ENCODE data around the gene TRPM1. TPM values are rescaled to one million over a fixed set of nuclear protein-coding genes. Genes with fewer than 3 reads are reported as not detected.

The TRPM1 gene
- not detected in 2 replicates for total RNA-seq

- intact Hi-C loops (cut with micrococcal nuclease) = no loop called here
These were observed at the start of gene TRPM1 for GRCh38 chr15:31101262-31102038. Gene TRPM1 (minus strand): TSS chr15:31101725. CDS start chr15:31081355, 20,370 bp downstream.

GRCh38 chr15:31150732-31151231 lies 49.3 kb upstream of the TRPM1 start:
- intact Hi-C loops (cut with micrococcal nuclease) = no loop called here

GRCh38 chr15:31149987-31150386 lies 48.5 kb upstream of the TRPM1 start:
- intact Hi-C loops (cut with micrococcal nuclease) = no loop called here

GRCh38 chr15:31149088-31149505 lies 47.6 kb upstream of the TRPM1 start:
- intact Hi-C loops (cut with micrococcal nuclease) = no loop called here

DNA sequence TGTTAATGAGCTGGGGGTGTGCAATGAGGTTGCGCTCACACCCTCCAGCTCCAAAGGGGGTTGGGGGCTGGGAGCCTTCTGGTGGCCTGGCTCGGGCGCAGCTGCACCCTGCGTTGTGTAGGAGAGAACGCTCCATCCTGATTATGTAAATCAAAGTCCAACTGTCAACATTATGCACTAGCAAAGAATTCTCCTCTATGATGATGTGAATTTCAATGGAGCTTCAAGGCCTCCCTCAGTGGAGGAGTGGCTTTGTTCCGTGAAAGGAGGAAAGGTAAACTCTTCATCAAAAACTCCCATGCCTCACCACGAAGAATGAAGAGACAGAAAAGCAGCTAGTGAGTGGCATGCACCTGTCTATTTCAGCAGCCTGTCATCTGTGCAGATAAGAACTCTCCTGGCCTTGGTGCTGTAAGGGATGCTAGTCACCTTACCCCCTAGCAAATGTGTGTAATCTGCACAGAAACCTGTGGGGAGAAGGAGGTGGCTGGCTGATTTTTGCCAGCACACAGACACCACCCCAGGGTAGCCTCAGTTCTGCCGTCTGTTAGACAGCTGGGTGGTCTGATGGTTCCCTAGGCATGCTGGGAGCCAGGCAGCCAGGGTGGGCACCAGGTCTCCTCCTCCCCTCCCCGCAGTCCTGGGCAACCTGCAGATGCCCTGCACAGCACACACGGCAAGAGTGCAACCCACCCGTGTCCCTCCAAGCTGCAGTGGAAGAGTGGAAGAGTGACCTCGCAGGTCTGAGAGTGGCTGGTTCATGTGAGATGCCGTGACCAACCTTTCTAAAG lies 47.0 kb upstream of the TRPM1 start:
- intact Hi-C loops (cut with micrococcal nuclease) = no loop called here

- intact Hi-C loops (cut with micrococcal nuclease) = no loop called here
These were observed 46.4 kb upstream of the TRPM1 start for GRCh38 chr15:31147944-31148296.

GRCh38 chr15:31147456-31147855 lies 45.9 kb upstream of the TRPM1 start:
- intact Hi-C loops (cut with micrococcal nuclease) = no loop called here

- intact Hi-C loops (cut with micrococcal nuclease) = no loop called here
These were observed 43.9 kb upstream of the TRPM1 start for GRCh38 chr15:31145271-31145911.

- intact Hi-C loops (cut with micrococcal nuclease) = no loop called here
These were observed 40.3 kb upstream of the TRPM1 start for GRCh38 chr15:31141792-31142191.

DNA sequence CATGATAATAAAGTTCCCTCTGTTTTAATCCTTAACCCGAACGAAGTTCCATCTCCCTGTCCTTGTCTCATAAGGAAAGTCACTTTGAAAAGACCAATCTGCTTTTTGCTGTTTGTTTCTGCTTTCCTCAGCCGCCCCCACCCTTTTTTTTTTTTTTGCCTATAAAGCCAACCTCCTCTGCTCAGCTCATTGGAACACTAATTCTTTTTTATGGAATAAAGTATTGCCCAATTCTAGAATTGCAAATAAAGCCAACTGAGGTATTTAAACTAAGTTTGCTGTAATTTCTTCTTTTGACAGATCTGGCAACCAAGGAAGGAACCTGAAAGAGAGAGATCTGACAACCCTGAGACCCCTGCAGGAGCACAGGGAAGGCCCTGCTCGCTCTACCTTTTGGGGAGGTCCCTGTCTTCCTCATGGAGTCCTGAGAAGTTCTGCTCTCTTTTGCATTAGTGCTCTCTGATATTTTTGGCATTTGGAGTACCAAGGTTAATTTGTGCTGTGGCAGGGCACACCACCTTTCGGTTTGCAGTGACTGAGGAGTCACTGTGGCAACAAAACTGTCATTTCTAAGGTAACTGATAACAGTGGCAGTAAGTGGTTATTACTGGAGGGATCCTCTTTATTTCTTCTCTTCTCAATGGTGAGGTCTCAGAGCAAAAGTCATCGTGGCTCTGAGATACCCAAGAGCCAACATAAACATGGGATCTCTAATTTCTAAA lies 35.2 kb upstream of the TRPM1 start:
- intact Hi-C loops (cut with micrococcal nuclease) = no loop called here

GRCh38 chr15:31136016-31136415 lies 34.5 kb upstream of the TRPM1 start:
- intact Hi-C loops (cut with micrococcal nuclease) = no loop called here

- intact Hi-C loops (cut with micrococcal nuclease) = no loop called here
These were observed 34.0 kb upstream of the TRPM1 start for GRCh38 chr15:31135523-31135922.

DNA sequence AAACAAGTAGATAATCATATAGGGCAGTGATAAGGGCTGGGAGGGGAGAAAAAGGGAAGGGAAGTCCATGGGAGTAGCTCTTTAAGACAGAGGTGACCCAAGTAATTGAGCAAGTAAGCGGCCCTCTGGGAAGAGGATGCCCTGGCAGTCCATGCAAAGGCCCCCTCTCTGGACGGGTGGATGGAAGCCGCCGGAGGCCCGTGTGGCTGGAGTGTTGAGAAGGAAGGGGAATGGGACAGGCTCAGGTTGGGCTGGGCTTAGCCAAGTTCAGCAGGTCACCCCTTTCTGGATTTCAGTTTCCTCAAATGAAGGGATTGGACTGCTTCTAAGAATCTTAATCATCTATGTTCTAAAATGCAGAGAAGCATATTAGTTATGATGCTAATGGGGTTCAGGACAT lies 32.4 kb upstream of the TRPM1 start:
- intact Hi-C loops (cut with micrococcal nuclease) = no loop called here

- intact Hi-C loops (cut with micrococcal nuclease) = no loop called here
These were observed 30.4 kb upstream of the TRPM1 start for GRCh38 chr15:31131853-31132375.

DNA sequence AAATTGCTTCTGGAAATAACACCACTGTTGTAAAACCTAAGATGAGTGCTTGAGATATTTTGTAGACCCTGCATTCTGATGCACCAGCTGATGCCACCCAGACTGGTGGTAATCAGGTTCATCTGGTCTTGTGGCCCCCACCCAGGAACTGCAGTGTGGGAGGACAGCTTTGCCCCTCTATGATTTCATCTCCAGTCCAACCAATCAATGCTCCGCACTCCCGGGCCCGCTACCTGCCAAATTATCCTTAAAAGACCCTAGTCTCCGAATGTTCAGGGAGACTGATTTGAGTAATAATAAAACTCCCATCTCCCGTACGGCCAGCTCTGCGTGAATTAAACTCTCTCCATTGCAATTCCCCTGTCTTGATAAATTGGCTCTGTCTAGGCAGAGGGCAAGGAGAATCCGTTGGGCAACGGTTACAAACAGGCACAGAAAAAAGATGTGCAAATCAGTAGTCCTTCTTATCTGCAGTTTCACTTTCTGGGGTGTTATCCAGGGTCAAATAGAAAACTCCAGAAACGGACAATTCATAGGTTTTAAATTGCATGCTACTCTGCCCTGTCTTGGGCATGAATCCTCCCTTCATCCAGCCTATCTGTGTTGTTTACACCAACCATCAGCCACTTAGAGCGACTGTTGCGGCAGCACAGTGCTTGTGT lies 29.2 kb upstream of the TRPM1 start:
- intact Hi-C loops (cut with micrococcal nuclease) = no loop called here

GRCh38 chr15:31129769-31130303 lies 28.3 kb upstream of the TRPM1 start:
- intact Hi-C loops (cut with micrococcal nuclease) = loop anchor here (1.0 to 5.0 kb wide), 6 partner anchors 139 to 359 kb away; partner anchors contain the start of genes FAN1 and MTMR10

GRCh38 chr15:31128919-31129768 lies 27.6 kb upstream of the TRPM1 start:
- intact Hi-C loops (cut with micrococcal nuclease) = loop anchor here (1.0 to 5.0 kb wide), 6 partner anchors 138 to 360 kb away; partner anchors contain the start of genes FAN1 and MTMR10

DNA sequence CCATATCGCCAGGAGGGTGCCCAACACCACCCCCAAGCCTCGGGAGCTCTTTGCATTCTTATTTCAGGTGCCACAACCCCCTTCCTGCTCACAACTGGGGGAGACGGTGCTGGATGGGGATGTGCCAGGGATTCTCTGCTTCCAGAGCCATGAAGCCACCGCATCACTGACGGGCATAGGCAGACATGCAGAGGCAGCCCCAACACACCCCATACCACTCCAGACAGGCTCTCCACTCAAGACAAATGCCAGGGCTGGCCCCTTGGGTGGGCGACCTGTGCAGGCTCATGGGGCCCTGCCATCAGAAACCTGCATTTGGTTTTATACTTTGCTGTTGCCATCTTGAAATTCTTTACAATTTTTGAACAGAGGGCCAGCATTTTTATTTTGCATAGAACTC lies 27.0 kb upstream of the TRPM1 start:
- intact Hi-C loops (cut with micrococcal nuclease) = loop anchor here (2.0 to 5.0 kb wide), 3 partner anchors 138 to 360 kb away; partner anchors contain the start of gene MTMR10

All from T-helper 1 cell treated with Interleukin-12 subunit alpha and Interleukin-12 subunit beta and Interleukin-4 antibody, amounts not matched to agents 30 ng/mL and 1 ng/mL, for 36 hours (primary cell).